IMR-90 (cell line): ENCODE measurements around the gene INTS14.

ENCODE experiments used
- POLR2A ChIP-seq: IDR thresholded peaks from 2 replicates; pipeline ENCODE4 v1.6.1; 2012; ENCODE audit warnings: mild to moderate bottlenecking, low read depth, low read length
- TF ChIP-seq, protein P1 (sequence below): conservative IDR thresholded peaks from 2 replicates; pipeline ENCODE4 v1.5.1; 2012; ENCODE audit warnings: mild to moderate bottlenecking, low read depth, low read length, improper control_type of control experiment
- TF ChIP-seq, protein P2 (sequence below): fragments of 150-350 bp; IDR thresholded peaks from 2 replicates; pipeline ENCODE4 v1.6.1; 2016; ENCODE audit warnings: low read depth, mild to moderate bottlenecking, low read length, moderate library complexity, borderline replicate concordance

DNA sequence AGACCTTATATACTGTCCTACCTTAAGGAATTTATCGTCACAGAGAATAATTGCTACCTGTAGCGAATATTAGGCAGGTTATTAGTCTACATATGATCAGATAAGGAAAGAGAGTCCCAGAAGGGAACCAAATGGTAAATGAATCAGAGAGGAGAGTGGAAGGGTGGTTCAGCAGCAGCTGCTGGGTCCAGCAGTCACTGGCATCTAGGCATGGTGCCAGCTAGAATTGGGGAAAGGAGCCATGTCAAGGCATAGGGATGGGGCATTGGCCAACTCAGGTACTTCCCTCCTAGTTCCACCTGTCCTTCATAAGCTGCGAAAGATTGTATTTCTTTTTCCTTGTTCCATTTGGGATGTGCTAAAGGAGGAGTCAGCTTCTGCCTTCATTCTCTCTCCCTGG is 57.2 kb downstream of the INTS14 start:
- TF ChIP-seq, protein P1, sequence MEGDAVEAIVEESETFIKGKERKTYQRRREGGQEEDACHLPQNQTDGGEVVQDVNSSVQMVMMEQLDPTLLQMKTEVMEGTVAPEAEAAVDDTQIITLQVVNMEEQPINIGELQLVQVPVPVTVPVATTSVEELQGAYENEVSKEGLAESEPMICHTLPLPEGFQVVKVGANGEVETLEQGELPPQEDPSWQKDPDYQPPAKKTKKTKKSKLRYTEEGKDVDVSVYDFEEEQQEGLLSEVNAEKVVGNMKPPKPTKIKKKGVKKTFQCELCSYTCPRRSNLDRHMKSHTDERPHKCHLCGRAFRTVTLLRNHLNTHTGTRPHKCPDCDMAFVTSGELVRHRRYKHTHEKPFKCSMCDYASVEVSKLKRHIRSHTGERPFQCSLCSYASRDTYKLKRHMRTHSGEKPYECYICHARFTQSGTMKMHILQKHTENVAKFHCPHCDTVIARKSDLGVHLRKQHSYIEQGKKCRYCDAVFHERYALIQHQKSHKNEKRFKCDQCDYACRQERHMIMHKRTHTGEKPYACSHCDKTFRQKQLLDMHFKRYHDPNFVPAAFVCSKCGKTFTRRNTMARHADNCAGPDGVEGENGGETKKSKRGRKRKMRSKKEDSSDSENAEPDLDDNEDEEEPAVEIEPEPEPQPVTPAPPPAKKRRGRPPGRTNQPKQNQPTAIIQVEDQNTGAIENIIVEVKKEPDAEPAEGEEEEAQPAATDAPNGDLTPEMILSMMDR, result no peak
- no peak for TF ChIP-seq POLR2A
- TF ChIP-seq, protein P2, sequence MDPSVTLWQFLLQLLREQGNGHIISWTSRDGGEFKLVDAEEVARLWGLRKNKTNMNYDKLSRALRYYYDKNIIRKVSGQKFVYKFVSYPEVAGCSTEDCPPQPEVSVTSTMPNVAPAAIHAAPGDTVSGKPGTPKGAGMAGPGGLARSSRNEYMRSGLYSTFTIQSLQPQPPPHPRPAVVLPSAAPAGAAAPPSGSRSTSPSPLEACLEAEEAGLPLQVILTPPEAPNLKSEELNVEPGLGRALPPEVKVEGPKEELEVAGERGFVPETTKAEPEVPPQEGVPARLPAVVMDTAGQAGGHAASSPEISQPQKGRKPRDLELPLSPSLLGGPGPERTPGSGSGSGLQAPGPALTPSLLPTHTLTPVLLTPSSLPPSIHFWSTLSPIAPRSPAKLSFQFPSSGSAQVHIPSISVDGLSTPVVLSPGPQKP, result no peak
